Hematopoietic multipotent progenitor cell treated with erythropoietin and hydrocortisone succinate and interleukin-3 and kit ligand, for 8 days (in vitro differentiated cells): ENCODE data around the gene DECR2.
"Not testable (repeated sequence)": the region's sequence is repeated elsewhere in the genome, so short reads cannot be mapped to it uniquely, and the experiment has no call there.

Experiments used
- DNase-seq: peaks from one replicate; pipeline ENCODE4 v3.0.0-alpha.2; 2015

DECR2 gene

DNA sequence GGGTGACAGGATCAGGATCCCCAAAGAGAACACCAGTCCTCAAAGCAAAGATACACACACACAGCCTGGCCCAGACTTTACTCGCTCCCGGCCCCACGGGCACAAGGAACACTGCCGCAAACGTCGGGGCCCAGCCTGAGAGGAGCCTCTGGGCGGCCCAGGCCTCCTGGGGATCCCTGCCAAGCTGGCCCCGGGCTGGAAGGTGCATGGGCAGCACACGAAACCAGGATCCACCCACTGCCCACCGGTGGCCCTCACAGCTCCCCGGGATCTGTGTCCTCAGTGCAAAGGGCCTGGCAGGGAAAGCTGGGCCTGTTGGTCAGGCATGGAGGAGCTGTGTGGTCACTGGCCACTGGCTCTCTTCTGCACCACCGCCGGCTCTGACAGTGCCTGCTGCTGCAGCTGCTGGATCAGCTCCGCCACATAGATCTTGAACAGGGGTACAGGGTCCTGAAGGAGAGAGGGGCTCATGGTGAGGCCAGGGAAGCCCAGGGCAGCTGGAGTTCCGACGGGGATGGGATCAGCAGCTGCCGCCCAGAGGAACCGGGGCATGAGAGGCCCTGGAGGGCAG lies 34.3 kb upstream of the DECR2 start:
- no peak for DNase-seq

DNA sequence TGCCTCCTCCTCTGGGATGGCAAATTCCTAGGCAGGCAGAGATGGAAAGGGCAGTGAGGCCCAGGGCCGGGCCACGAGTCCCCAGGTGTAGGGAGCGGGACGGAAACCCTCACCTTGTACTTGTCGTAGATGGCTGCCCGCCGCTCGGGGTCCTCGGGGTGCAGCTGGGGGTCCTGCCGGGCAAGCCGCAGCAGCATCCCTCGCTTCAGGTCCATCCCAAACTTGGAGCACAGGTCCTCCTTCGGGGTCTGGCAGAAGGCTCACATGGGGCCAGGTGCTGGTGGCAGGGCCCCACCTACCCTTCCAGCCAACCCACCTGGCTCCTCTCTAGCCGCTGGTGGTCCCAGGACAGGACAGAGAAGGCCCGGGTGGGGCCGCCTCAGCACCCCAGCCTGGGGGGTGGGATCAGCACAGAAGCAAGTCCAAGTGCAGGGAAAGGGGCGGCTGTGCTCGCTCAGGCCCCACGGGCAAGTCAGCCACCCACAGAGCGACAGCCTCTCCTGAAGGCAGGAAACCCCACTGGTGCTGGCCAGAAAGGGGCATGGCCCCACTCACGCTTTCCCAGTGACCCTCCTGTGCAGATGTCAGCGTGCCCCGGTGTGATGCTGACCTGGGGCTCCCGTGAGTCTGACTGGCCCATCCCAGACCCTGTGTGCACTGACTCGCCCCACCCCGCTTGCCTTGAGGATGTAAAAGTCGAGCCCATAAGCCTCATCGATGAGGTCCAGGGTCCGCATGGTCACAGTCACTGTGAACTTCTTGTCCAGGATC lies 33.1 kb upstream of the DECR2 start:
- no peak for DNase-seq

DNA sequence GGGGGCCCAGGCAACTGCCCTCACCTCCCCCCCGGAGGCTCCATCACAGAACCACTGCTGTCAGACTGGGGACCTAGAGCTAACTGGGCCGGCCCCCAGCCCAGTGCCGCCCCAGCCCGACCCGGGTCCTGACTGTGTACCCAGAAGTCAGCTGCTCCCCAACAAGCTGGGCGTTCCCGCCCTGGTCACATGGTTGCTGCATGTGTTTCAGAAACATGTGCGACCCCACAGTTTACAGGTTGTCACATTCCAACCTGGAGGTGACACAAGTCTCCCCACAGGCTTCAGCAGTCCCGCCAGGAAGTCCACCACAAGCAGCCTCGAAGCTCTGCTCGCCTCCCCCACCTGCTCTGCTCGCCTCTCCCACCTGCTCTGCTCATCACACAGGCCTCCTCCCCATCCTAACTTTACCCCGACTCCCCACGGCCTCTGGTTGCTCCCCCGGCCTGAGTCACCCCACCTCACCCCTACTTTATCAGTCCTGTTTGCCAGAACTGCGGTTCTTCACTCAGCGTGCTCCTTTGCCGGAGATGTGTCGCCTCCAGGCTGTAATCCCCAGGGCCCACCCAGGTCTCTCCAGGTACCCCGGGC lies 32.3 kb upstream of the DECR2 start:
- no peak for DNase-seq

DNA sequence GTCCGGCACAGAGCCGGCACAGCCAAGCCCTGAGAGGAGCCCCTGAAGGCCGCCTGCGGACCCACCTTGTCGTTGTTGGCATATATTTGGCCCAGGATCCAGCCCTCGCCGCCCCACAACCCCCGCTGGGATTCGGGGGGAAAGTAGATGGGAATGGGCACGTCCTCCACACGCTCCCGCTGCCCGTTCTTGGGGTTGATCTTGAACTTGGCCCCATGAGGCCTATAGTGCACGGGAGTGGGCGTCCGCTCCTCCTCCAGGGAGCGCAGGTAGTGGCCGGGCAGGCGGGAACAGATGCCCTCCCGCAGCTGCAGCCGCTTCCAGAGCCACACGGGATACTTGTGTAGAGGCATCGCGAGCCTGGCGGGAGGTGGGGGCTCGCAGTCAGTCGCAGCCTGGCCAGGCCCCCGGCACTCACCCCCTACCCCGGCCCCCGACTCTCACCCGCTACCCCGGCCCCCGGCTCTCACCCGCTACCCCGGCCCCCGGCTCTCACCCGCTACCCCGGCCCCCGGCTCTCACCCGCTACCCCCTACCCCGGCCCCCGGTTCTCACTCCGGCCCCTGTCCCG lies 31.7 kb upstream of the DECR2 start:
- DNase-seq = no peak

DNA sequence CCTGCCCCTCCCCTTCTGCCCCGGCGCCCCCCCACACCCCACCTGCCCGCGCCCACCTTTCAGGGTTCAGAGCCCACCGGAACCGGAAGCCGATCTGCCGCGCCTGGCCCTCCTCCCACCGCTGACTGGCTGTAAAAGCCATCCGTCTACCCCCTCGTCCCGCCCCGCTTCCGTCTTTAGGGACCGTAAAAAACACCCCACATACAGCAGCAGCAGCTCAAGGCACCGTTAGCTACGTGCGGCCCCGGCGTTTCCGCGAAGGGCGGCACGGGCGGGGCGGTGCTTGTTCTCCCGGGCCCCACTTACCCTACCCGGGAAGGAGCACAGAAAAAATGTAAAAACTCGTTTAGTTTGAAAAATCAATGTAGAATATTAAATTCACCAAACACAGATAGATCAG lies 31.2 kb upstream of the DECR2 start, which contains the start of gene MRPL28:
Gene MRPL28, minus strand, starts transcription at position 96 of the 400 bp plus-strand sequence. CDS start 320 bp downstream, outside the sequence.
- peak; percentile 96 for DNase-seq

DNA sequence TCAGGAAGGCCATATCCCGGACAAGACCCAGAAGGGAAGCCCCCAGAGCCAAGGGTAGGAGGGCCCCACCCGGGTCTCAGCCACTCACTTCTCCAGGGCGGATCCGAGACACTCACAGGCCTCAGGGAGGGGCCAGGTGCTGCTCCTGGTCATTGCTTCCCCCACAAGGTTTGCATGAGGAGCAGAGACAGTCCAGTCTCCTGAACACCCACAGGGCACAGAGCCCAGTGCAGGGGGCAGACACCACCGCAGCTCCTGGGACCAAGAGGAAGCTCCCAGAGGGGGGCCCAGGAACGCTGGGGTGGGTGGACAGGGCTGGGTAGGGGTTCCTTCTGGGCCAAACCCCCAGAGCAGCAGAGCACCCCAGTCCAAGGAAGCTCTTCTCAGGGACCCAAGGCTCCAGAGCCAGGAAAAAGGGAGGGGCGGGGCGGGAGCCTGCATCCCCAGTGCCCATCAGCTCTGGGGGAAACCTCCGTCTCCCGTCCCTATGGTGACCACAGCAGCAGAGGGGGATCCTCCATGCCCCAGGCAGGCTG lies 30.6 kb upstream of the DECR2 start:
- DNase-seq = no peak

DNA sequence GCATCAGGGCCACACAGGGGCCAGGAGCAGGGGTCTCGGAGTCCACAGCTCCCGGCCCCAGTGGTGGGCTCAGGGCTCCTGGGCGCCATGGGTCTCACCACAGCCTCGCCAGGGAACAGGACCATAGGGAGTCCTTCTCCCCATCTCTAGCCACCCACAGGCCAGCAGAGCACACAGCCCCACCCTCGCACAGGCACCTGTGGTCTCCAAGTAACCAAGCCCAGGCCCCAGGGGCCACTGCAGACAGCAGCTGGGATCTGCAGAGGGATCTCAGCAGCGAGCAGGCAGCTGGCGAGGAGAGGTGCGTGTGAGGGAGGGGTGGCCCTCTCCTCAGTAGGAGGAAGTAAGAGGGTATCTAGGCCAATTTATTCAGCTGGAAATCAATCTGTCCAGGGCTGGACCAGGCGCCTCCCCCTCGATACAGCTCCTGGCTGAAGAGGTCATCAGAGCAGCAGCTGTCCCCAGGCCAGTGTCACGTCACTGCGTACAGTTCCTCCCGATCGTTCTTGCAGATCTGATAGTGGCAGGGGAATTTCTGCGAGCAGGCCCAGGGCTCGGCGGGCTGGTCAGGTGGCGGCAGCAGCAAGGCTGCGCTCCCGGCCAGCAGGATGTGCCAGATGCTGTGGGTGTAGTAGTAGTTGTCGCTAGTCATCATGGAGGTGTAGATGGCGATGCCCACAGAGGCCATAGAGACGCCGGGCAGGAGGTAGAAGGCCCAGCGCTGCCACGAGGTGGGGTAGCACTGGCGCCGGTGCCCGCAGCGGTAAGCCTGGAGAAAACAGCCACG lies 30.0 kb upstream of the DECR2 start:
- DNase-seq = no peak

DNA sequence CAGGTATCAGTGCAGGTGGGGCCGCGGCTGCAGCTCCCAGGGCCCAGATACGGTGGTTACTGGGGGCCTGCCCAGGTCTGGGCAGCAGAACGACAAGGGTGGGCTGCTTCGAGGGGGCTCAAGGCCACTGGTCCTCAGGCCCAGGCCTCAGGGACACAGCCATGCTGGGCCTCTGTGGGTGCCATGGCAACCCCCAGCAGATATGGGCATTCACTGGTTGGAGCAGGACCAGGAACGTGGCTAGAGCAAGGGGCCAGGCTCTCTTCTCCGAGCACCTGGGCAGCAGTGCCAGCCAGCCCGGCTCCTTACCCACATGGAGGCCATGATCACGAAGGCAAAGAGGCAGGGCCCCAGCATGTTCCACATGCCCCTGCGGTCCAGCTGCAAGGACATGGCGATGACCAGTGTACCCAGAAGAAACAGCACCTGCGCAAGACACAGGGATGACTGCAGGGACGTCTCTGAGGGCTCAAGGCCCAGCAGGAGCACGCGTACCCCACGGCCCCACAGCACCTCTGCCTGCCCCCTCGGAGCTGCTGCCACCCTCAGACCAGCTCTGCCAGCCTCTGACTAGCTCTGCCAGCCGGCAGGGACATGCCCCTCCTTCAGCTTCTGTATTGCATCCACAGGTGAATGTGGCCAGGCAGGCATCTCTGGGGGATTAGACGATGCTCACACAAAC lies 29.2 kb upstream of the DECR2 start:
- no peak for DNase-seq

DNA sequence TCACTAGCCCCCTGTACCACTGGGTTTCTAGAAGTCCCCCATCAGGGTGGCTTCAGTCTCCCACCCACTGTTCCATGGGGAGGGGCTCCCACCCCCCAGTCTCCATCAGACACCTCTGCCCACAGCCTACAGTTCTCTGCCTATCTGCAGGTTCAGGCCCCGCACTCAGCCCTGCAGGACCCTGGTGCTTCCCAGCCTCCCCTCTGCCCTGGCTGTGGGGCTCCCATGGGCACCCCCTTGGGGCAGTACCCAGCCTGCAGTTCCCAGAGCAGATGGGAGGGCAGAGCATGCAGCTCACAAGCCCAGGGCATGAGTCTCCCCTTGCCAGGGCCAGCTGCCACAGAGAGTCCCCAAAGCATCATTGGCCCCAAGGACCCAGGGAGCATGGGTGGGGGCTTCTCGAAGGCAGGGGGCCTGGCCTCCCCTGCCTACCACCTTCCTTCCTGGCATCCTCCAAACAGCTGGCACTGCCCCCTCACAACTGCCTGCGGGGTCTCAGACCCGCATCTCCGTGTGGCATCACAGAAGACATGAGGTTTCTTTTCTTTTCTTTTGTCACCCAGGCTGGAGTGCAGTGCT lies 28.6 kb upstream of the DECR2 start:
- no peak for DNase-seq

DNA sequence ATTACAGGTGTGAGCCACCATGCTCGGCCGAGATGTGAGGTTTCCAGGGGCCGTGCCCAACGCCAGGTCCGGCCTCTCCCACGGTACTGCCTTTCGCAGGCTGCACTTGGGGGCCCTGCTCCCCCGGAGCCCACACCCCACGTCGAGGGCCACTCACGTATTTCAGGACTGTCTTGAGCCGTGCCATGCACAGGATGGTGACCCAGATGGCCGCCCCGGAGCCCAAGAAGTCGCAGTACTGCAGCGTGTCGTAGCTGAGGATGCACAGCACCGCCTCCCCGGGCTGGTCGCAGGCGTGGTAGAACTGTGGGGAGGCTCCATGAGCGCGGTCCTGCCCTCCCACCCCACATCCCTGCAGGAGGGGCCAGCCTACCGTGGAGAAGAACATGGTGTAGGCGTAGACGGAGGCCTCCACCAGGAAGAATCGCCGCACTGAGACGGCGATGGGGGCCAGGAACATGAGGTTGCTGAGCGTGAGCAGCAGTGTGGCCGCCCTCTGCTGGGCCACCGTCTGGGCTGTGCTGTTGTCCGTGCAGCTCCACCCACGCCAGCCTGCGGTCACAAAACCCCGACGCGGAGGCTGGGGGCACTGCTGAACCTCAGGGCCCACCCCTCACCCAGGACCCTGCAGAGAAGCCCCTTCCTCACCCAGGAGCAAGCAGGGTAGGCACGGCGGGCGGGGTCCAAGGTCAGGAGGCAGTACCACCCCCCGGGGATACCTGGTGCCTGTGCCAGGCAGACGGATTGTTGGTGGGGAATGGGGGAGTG lies 27.7 kb upstream of the DECR2 start:
- DNase-seq = no peak

DNA sequence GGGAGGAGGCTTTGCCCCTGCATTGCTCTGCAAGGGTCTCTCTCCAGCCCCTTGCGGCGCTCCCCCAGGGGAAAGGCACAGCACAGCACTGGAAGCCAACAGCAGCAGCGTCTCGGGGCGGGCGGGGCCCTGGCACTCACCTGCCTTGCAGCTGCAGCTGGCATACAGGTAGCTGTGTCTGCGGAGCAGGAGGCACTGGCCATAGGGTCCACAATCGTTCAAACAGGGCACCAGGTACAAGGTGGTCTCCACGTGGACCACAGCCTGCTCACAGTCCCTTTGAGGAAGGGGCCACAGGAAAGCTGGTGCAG lies 27.1 kb upstream of the DECR2 start:
- no peak for DNase-seq

DNA sequence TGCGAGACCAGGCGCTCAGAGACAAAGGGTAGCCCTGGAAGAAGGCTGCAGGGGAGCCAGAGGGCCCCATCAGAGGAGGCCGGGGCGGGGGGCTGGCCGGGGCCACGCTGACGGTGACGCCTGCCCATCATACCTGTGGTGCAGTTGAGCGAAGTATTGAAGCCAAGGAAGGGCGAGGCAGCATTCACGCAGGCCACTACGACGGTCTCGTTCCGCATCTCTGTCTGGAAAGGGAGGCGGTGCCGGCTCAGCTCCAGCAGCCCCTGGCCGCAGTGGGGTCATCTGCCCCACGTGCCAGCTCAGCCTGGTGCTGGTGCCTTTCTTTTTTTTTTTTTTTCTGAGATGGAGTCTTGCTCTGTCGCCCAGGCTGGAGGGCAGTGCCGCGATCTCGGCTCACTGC lies 26.5 kb upstream of the DECR2 start:
- no peak for DNase-seq

DNA sequence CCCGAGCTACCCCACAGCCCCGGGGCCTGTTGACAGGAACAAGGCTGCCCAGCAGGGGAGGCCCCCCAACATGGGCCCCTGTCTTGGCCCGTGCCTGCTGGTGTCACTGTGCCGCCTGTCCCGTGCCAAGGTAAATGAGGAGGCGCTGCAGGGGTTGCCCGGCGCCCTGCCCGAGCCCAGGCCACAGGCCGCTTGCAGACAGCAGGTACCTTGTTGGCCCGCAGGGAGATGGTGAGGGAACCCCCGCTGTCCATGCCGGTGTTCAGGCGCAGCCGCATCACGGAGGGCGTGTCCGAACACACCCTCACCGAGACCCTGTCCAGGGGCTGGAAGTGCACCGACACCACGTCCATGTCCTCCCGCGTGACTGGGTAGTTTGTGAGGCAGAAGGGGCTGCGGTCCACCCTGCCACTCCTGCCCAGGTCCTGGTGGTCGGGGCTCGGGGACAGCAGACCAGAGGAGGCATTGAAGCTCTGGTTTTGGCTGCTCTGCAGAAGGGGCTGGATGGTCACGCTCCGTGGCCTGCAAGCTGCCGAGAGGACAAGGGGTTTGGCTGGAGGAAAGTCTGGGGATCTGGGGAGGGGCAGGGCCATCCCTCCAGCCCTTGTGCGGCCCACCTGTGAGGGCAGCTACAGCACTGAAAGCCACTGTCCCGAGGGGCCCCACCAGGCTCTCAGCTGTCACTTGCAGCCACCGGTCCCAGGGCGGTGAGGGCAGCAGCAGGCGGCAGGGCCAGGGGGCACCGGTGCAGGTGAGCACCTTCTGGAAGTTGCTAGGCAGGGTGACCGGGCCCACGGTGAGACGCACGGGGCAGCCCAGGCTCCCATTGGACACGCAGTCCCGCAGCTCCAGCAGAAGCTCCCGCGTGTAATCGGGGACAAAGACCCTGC lies 25.5 kb upstream of the DECR2 start:
- no peak for DNase-seq

DNA sequence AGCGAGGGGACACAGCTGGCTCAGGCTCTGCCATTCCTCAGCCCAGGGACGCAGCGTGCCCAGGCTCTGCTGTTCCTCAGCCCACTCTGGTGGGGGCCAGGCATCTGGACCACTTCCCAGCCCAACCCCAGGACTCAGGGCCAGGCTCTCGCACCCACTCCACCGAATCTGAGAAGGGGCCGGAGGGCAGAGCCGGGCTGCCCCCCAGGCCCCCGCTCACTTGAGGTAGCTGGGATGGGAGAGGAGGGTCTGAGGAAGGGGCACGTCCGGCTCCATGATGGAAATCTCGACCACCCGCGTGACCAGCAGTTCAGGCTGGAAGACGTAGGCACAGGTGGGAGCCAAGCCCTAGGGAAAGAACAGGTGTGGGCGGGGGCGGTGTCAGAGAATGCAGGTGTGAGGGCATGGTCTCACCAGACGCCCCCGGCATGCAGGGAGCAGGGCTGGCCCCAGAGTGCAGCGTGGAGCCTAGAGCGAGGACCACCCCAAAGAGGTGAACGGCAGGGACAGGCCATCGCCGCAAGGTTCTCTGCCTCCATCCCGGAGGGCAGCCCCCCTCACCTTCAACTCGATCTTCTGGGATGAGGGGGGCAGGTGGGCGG lies 24.8 kb upstream of the DECR2 start:
- no peak for DNase-seq

DNA sequence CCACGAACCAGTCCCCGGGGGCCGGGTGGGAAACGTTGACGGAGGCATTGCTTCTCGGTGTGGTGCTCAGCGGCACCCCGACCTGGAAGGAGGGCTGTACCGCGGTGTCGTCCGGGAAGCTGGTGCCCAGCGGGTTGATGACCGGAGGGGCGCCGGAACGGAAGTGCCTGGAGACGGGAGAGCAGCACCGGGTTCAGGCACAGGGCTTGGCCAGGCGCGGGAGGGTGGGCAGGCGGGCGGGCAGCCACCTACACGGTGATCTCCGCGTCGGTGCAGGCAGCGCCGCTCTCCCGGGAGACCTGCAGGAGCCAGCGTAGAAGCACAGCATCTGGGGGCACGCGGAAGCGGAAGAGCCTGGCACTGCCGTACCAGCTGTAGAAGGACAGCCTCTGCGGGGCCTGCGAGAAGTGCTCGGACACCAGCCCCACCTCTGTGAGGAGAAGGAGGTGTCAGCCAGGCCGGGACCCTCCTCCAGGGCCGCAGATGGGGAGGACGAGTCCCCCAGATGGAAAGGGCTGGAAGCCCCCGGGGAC lies 24.2 kb upstream of the DECR2 start:
- DNase-seq = no peak

DNA sequence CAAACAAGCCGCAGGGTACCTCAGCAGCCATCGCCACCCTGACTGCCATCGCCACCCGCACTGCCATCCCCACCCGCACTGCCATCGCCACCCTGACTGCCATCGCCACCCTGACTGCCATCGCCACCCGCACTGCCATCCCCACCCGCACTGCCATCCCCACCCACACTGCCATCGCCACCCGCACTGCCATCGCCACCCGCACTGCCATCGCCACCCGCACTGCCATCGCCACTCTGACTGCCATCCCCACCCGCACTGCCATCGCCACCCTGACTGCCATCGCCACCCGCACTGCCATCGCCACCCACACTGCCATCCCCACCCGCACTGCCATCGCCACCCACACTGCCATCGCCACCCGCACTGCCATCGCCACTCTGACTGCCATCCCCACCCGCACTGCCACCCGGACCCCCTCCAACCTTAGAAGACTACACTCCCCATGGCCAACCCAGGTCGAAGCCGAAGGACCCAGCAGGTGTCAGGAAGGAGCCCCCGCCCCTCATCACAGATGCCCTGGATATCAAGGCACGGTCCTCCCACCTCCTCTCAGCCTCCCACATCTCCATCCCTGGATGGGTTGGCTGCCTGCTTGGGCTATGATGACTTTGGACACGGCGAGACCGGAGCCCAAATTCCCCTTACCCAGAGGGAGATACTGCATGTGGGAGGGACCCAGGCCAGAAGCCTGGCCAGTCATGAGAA lies 23.4 kb upstream of the DECR2 start:
- not testable (repeated sequence) for DNase-seq

DNA sequence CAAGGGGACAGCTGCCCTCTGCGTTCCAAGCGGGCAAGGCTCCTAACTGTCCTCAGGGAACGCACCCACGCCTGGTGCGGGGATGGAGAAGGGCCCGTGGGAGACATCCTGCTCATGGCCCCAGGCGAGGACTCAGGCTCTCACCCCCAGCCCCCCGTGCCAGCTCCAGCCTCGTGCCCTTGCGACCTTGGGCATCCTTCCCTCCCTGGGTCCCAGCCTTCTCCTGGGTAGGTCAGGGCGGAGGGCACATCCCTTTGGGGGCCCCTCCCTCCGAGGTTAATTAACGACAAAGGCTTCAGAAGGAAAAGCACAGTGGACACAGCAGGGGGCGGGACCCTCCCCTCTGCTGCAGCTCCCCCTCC lies 22.9 kb upstream of the DECR2 start:
- DNase-seq = no peak

DNA sequence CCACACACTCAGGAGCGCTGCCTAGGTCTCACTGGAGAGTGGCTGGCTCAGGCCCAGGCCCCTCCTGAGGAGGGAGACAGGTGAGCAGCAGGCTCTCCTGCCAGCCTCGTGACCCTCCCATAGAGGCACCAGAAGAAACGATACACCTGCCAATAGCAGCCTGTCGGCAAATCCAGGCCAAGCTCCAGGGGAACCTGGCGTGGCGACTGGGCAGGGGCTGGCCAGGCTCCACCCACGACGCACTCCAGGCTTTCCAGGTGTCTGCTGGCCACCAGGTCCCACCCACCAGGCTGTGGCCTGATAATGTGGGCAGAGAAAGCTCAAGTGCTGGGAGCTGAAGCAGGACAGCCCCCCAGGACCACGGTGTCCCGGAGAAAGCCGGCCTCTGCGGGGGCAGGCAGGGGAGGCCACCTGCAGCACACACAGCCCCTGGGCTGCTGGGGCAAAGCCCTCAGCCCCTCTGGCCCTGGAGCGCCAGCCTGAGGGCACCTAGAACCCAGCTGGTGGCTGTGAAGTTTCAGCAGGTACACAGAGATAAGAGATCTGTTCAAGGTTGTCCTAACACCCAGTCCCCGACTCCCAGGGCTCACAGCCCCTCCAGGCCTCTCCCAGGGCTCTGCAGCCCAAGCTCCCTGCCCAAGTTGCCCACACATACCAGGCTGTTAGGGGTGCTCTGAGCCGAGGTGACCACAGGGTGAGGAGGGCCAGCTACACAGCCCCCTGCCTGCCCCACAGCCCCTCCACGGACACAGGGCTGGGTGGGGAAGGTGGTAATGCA lies 22.3 kb upstream of the DECR2 start:
- no peak for DNase-seq
